Colonic mucosa (tissue), 4 donors: Measurements from ENCODE around the gene EMX1. TPM values are rescaled to one million over a fixed set of nuclear protein-coding genes. Genes with fewer than 3 reads are reported as not detected.
A peak's percentile ranks its signal among the peaks of the same experiment; 100 is the strongest.

Experiments used
- DNase-seq: peaks from one replicate; pipeline ENCODE4 v3.0.0-alpha.2; 2020
- H3K27ac ChIP-seq: fragments of 200-600 bp; one replicate; pipeline ENCODE4 v1.8.0; 2021
- H3K27me3 ChIP-seq: fragments of 200-600 bp; one replicate; pipeline ENCODE4 v1.8.0; 2021
- H3K36me3 ChIP-seq: fragments of 200-600 bp; one replicate; pipeline ENCODE4 v1.8.0; 2021
- H3K4me1 ChIP-seq: fragments of 200-600 bp; one replicate; pipeline ENCODE4 v1.8.0; 2021; ENCODE audit warnings: mild to moderate bottlenecking
- H3K4me3 ChIP-seq: fragments of 200-600 bp; one replicate; pipeline ENCODE4 v1.8.0; 2021
- H3K9ac ChIP-seq, 2 donors: one replicate each; pipeline ENCODE4 v1.7.0; 2013; ENCODE audit warnings: control low read depth in 2 of 2, low read depth in 2 of 2, low read length in 2 of 2
- H3K9me3 ChIP-seq: fragments of 200-600 bp; one replicate; pipeline ENCODE4 v1.8.0; 2021
- intact Hi-C: fragments of 100-400 bp; cut with DNase I; formaldehyde crosslinking; loops from one replicate; pipeline ENCODE4 v1.14.1; 2022
- total RNA-seq, 2 donors: library from RNA; stranded (reverse); fragmentation: NEBNext Ultra II Directional in 1 of 2; extraction: Animal tissue kit (Norgen Biotek cat#: 25700) in 1 of 2; gene quantifications; one replicate each; pipeline ENCODE4 v1.2.1, GENCODE V29; 2021
- TF ChIP-seq, protein P1 (sequence below): fragments of 200-600 bp; IDR thresholded peaks from one replicate; pipeline ENCODE4 v1.8.0; 2022; ENCODE audit warnings: antibody characterized with exemption, mild to moderate bottlenecking
- donor health status: healthy.
- donor health status: DM: no; HTN: no; CAD: no.
- donor health status: DM: no; HTN: no; CAD: no.

EMX1 gene
- total RNA-seq, 2 donors from 2014 or later: 1.1 to 2.0 TPM

GRCh38 chr2:72949045-72949444, 31.7 kb downstream of the EMX1 start:
- no peaks in the 10 kb centered on the region for H3K36me3 ChIP-seq
- H3K27me3 ChIP-seq: no peaks in the 10 kb centered on the region
- TF ChIP-seq, protein P1, sequence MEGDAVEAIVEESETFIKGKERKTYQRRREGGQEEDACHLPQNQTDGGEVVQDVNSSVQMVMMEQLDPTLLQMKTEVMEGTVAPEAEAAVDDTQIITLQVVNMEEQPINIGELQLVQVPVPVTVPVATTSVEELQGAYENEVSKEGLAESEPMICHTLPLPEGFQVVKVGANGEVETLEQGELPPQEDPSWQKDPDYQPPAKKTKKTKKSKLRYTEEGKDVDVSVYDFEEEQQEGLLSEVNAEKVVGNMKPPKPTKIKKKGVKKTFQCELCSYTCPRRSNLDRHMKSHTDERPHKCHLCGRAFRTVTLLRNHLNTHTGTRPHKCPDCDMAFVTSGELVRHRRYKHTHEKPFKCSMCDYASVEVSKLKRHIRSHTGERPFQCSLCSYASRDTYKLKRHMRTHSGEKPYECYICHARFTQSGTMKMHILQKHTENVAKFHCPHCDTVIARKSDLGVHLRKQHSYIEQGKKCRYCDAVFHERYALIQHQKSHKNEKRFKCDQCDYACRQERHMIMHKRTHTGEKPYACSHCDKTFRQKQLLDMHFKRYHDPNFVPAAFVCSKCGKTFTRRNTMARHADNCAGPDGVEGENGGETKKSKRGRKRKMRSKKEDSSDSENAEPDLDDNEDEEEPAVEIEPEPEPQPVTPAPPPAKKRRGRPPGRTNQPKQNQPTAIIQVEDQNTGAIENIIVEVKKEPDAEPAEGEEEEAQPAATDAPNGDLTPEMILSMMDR: no peak
- peak; percentile 32 for DNase-seq
- no peaks in the 10 kb centered on the region for H3K4me1 ChIP-seq
- H3K27ac ChIP-seq: no peak overlapping the region
- no peak overlapping the region for H3K9ac ChIP-seq
- H3K9me3 ChIP-seq: no peaks in the 10 kb centered on the region
- H3K4me3 ChIP-seq: no peak overlapping the region
- intact Hi-C loops: no loop called here

GRCh38 chr2:72949642-72950041, 32.3 kb downstream of the EMX1 start:
- Histone ChIP-seq H3K4me3 (no peak overlapping the region), H3K36me3 (no peaks in the 10 kb centered on the region), H3K9me3 (no peaks in the 10 kb centered on the region), H3K9ac (no peak overlapping the region), H3K4me1 (no peaks in the 10 kb centered on the region), H3K27ac (no peak overlapping the region), H3K27me3 (no peaks in the 10 kb centered on the region)
- intact Hi-C loops: no loop called here
- TF ChIP-seq, protein P1: no peak
- DNase-seq: no peak

DNA sequence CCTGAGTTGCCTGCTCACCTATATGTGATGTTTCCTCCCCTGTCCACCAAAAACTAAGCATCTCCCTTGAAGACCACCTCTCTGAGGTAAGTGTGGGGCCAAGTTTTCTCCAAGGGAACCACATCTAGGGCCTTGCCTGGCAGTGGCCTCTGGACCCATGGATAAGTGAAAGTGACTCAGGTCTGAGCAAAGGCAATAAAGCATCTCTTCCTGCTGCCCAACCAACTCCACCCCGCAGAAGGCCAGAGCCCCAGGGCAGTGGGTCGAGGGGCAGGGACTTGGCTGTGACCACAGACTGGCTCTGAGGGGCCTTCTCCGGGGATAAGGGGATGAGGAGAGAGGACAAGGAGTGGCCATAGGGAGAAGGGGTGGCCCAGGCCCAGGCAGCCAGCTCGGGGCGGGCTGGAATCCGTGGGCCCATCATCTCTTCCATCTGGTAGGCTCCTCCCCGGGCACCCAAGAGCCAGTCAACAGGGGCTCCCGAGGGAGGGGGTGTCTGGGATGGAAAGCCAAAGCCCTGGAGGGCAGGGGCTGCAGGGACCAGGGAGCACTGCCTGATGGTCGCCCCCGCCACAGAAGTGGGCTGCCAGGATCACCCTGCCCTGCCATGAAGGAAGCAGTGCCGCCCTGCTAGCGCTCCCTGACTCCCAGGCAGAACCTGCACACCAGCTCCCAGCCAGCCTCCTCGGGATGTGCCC, 33.4 kb downstream of the EMX1 start:
- H3K9ac ChIP-seq: no peak overlapping the region
- H3K27me3 ChIP-seq: no peaks in the 10 kb centered on the region
- no peaks in the 10 kb centered on the region for H3K4me1 ChIP-seq
- no peaks in the 10 kb centered on the region for H3K9me3 ChIP-seq
- H3K4me3 ChIP-seq: no peak overlapping the region
- no peak overlapping the region for H3K27ac ChIP-seq
- DNase-seq: peak; percentile 25
- no peaks in the 10 kb centered on the region for H3K36me3 ChIP-seq
- intact Hi-C loops: no loop called here
- TF ChIP-seq, protein P1: no peak

GRCh38 chr2:72951303-72952095, 34.2 kb downstream of the EMX1 start:
- Histone ChIP-seq H3K27me3 (no peaks in the 10 kb centered on the region), H3K36me3 (no peaks in the 10 kb centered on the region), H3K4me1 (no peaks in the 10 kb centered on the region), H3K27ac (no peak overlapping the region), H3K9me3 (no peaks in the 10 kb centered on the region), H3K9ac (no peak overlapping the region), H3K4me3 (no peak overlapping the region)
- TF ChIP-seq, protein P1: no peak
- no peak for DNase-seq
- intact Hi-C loops: no loop called here

DNA sequence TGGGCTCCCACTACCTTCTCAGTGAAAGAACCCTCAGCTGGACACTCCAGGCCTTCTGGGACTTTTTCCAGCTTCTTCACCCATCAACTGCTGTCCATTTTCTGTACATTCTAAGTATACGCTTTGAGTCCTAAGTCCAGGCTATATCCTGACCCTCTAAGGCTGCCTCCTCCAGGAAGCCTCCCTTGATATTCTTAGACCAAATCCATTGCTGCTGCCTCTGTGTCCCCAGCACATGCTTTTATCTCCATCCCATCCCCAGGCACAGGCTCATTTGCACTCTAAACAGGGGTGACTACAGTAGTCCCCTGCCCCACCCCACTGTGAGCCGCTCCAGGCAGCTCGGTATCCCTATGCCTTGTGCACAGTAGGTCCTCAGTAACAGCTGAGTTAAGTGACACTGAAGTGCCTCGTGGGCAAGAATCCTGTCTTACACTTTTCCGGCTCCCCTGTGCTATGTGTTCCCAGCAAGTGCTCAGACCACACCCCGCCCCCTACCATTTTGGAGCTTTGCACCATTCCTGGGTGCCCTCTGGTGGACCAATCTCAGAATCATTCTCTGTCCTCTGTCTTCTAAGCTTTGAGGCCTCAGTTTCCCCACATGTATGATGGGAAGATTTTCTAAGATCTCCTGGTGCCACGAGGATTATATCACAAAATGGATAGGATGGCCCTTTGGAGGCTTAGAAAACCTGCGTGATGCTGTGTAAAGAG, 34.9 kb downstream of the EMX1 start:
- no peak for DNase-seq
- H3K9me3 ChIP-seq: no peaks in the 10 kb centered on the region
- TF ChIP-seq, protein P1: no peak
- H3K4me3 ChIP-seq: no peak overlapping the region
- no peaks in the 10 kb centered on the region for H3K27me3 ChIP-seq
- intact Hi-C loops: no loop called here
- no peak overlapping the region for H3K27ac ChIP-seq
- H3K9ac ChIP-seq: no peak overlapping the region
- no peaks in the 10 kb centered on the region for H3K4me1 ChIP-seq
- H3K36me3 ChIP-seq: no peaks in the 10 kb centered on the region
